ENCODE data around the gene FYB1.

FYB1 gene

GRCh38 chr5:39203951-39204350 lies 15.4 kb downstream of the FYB1 start:
- no peak overlapping the region for H3K4me3 ChIP-seq (ENCODE audit: low read depth, low read length)
- no peak for TF ChIP-seq CTCF (IDR thresholded peaks at IDR 0.05; ENCODE audit: low read depth, low read length)

GRCh38 chr5:39203275-39203922 lies 16.0 kb downstream of the FYB1 start:
- no peak for TF ChIP-seq CTCF (IDR thresholded peaks at IDR 0.05; ENCODE audit: low read depth, low read length)
- H3K4me3 ChIP-seq (ENCODE audit: low read depth, low read length) = no peak overlapping the region
- H3K27me3 ChIP-seq = peaks cover 16% of the 10 kb centered on the region
- H3K9me3 ChIP-seq = no peaks in the 10 kb centered on the region
- H3K4me1 ChIP-seq = no peaks in the 10 kb centered on the region
- H3K36me3 ChIP-seq = no peaks in the 10 kb centered on the region
- DNase-seq = no peak

More at GRCh38 chr5:39203951-39204350, 15.4 kb downstream of the FYB1 start:
- H3K27me3 ChIP-seq = peaks cover 17% of the 10 kb centered on the region
- H3K4me1 ChIP-seq = no peaks in the 10 kb centered on the region
- no peaks in the 10 kb centered on the region for H3K36me3 ChIP-seq
- H3K9me3 ChIP-seq = no peaks in the 10 kb centered on the region
- DNase-seq = no peak

GRCh38 chr5:39202597-39203274 lies 16.6 kb downstream of the FYB1 start:
- no peaks in the 10 kb centered on the region for H3K9me3 ChIP-seq
- no peak overlapping the region for H3K4me3 ChIP-seq (ENCODE audit: low read depth, low read length)
- H3K4me1 ChIP-seq = no peaks in the 10 kb centered on the region
- H3K36me3 ChIP-seq = no peaks in the 10 kb centered on the region
- peaks cover 10% of the 10 kb centered on the region for H3K27me3 ChIP-seq
- no peak for TF ChIP-seq CTCF (IDR thresholded peaks at IDR 0.05; ENCODE audit: low read depth, low read length)
- DNase-seq = no peak

GRCh38 chr5:39201781-39202596 lies 17.4 kb downstream of the FYB1 start:
- Histone ChIP-seq H3K4me1 (no peaks in the 10 kb centered on the region), H3K9me3 (no peaks in the 10 kb centered on the region), H3K36me3 (no peaks in the 10 kb centered on the region), H3K4me3 (ENCODE audit: low read depth, low read length) (no peak overlapping the region), H3K27me3 (peaks cover 11% of the 10 kb centered on the region)
- TF ChIP-seq CTCF (IDR thresholded peaks at IDR 0.05; ENCODE audit: low read depth, low read length) = no peak
- DNase-seq = no peak

- no peak for TF ChIP-seq CTCF (IDR thresholded peaks at IDR 0.05; ENCODE audit: low read depth, low read length)
- no peak overlapping the region for H3K4me3 ChIP-seq (ENCODE audit: low read depth, low read length)
- DNase-seq = no peak
- no peaks in the 10 kb centered on the region for H3K4me1 ChIP-seq
- peaks cover 12% of the 10 kb centered on the region for H3K27me3 ChIP-seq
- no peaks in the 10 kb centered on the region for H3K9me3 ChIP-seq
- no peaks in the 10 kb centered on the region for H3K36me3 ChIP-seq
Observed at GRCh38 chr5:39201160-39201780, 18.1 kb downstream of the FYB1 start.
